Transverse colon (tissue), 4 donors: ENCODE measurements around the gene USP13. TPM values are rescaled to one million over a fixed set of nuclear protein-coding genes. Genes with fewer than 3 reads are reported as not detected.

Experiments
- DNase-seq: peaks from one replicate; pipeline ENCODE4 v3.0.0-alpha.2; 2019
- H3K27ac ChIP-seq, 4 donors: fragments of 200-600 bp; sonication (generic); 2 replicates each; pipeline ENCODE4 v1.5.1; 2016 to 2018; ENCODE audit warnings: inconsistent platforms in 4 of 4
- H3K27me3 ChIP-seq: fragments of 200-600 bp; sonication (generic); 2 replicates; pipeline ENCODE4 v1.5.1; 2017; ENCODE audit warnings: inconsistent platforms
- H3K36me3 ChIP-seq, 4 donors: fragments of 200-600 bp; sonication (generic); 2 replicates each; pipeline ENCODE4 v1.5.1; 2017 to 2019; ENCODE audit warnings: inconsistent platforms in 4 of 4
- H3K4me1 ChIP-seq, 4 donors: fragments of 200-600 bp; sonication (generic); 2 replicates each; pipeline ENCODE4 v1.5.1; 2017 to 2020; ENCODE audit warnings: inconsistent platforms in 4 of 4
- H3K4me3 ChIP-seq, 4 donors: fragments of 200-600 bp; sonication (generic); 1 replicate in 1 of 4; 2 replicates in 3 of 4; pipeline versions ENCODE4 v1.5.1 to v1.6.1; 2017 to 2019; ENCODE audit warnings: inconsistent platforms in 4 of 4
- H3K9me3 ChIP-seq, 2 donors: fragments of 200-600 bp; sonication (generic); 2 replicates each; pipeline ENCODE4 v1.5.1; 2017 to 2019; ENCODE audit warnings: inconsistent platforms in 2 of 2
- CTCF ChIP-seq, 5 experiments: fragments of 200-600 bp in 3 of 5; fragments of 450-650 bp in 2 of 5; sonication (generic) in 3 of 5; IDR thresholded peaks; 1 replicate in 2 of 5; 2 replicates in 3 of 5; pipeline ENCODE4 v1.5.1; 2016 to 2017; ENCODE audit warnings: antibody characterized with exemption in 5 of 5, inconsistent platforms in 3 of 5, mild to moderate bottlenecking in 2 of 5, moderate library complexity in 1 of 5
- EP300 ChIP-seq: sonication (generic); formaldehyde crosslinking; IDR thresholded peaks from one replicate; pipeline ENCODE4 v1.6.1; 2017; ENCODE audit warnings: antibody characterized with exemption, low read depth
- POLR2A ChIP-seq: fragments of 450-650 bp; IDR thresholded peaks from one replicate; pipeline ENCODE4 v1.6.1; 2016; ENCODE audit warnings: antibody characterized with exemption, mild to moderate bottlenecking, moderate library complexity
- POLR2AphosphoS5 ChIP-seq, 3 donors: sonication (generic); formaldehyde crosslinking; IDR thresholded peaks; one replicate each; pipeline ENCODE4 v1.6.1; 2016; ENCODE audit warnings: antibody characterized with exemption in 3 of 3
- WGBS, 2 donors: methylation state at CpG; one replicate each; pipeline ENCODE4 v1.1.5; 2018; ENCODE audit warnings: low coverage in 1 of 2; 5-methylcytosine and 5-hydroxymethylcytosine counted together
- in situ Hi-C, 4 donors: fragments of 200-750 bp; cut with MboI; loops; one replicate each; pipeline versions ENCODE4 v1.15.0 to v1.15.1; 2017; ENCODE audit warnings: low sequenced_read_pairs in 3 of 4, low pct_ligation_motif_present in 1 of 4, low pct_unique_long_range_greater_than_20kb in 1 of 4
- intact Hi-C: fragments of 100-400 bp; cut with DNase I; formaldehyde crosslinking; loops from one replicate; pipeline ENCODE4 v1.15.1; 2023; ENCODE audit warnings: low total_unique reads
- total RNA-seq, 4 donors: library from RNA; depleted of rRNA; stranded (reverse); fragments of >200 nt; gene quantifications; one replicate each; pipeline ENCODE4 v1.1.0, GENCODE V29; 2016

USP13 gene
- total RNA-seq, 4 donors from 2014 or later: 2.0 to 3.7 (median 2.7) TPM

GRCh38 chr3:179651687-179652446 is 973 bp upstream of the USP13 start:
- intact Hi-C loops: no loop called here
- WGBS, 2 donors: 45 to 51% methylated on average over 11 of the region's 11 CpGs
- H3K9me3 ChIP-seq: no peaks in the 10 kb centered on the region
- H3K27ac ChIP-seq: peak overlapping the region; percentile 90 to 95 (median 90)
- TF ChIP-seq EP300 (no peak), CTCF (IDR thresholded peaks at IDR 0.05) (no peak), POLR2A (no peak), POLR2AphosphoS5 (IDR thresholded peaks at IDR 0.05) (no peak)
- in situ Hi-C loops: no loop called here
- H3K27me3 ChIP-seq: no peaks in the 10 kb centered on the region
- peak overlapping the region in 3 of 4 donors; percentile 70 to 88 (median 76) for H3K4me3 ChIP-seq
- H3K4me1 ChIP-seq: peaks cover 6 to 12% (median 8%) of the 10 kb centered on the region in 4 donors
- no peaks in the 10 kb centered on the region for H3K36me3 ChIP-seq
- DNase-seq: no peak

- Histone ChIP-seq H3K4me1 (peaks cover 6 to 12% (median 8%) of the 10 kb centered on the region in 4 donors), H3K36me3 (no peaks in the 10 kb centered on the region), H3K27me3 (no peaks in the 10 kb centered on the region), H3K27ac (peak overlapping the region; percentile 90 to 95 (median 90)), H3K4me3 (peak overlapping the region; percentile 70 to 98 (median 82)), H3K9me3 (no peaks in the 10 kb centered on the region)
- intact Hi-C loops (no loop called here), in situ Hi-C loops (no loop called here)
- 0% methylated on average over 73 of the region's 77 CpGs; no CpG with 5 or more reads in 1 of the 2 donors for WGBS, 2 donors
- peak; percentile 20 for TF ChIP-seq POLR2A
- peak in 1 of 3 donors; percentile 8 for TF ChIP-seq POLR2AphosphoS5 (IDR thresholded peaks at IDR 0.05)
- no peak for TF ChIP-seq EP300
- TF ChIP-seq CTCF (IDR thresholded peaks at IDR 0.05): no peak
- DNase-seq: peak; percentile 68
Observed at GRCh38 chr3:179653096-179653797, 407 bp downstream of the USP13 start.

- 83 to 96% methylated on average over 2 of the region's 2 CpGs for WGBS, 2 donors
- Histone ChIP-seq H3K27me3 (no peaks in the 10 kb centered on the region), H3K4me3 (no peak overlapping the region), H3K9me3 (no peaks in the 10 kb centered on the region), H3K36me3 (no peaks in the 10 kb centered on the region), H3K4me1 (peaks cover 6 to 12% (median 8%) of the 10 kb centered on the region in 4 donors), H3K27ac (no peak overlapping the region)
- TF ChIP-seq POLR2AphosphoS5 (IDR thresholded peaks at IDR 0.05) (no peak), CTCF (IDR thresholded peaks at IDR 0.05) (no peak), EP300 (no peak), POLR2A (no peak)
- DNase-seq: no peak
- intact Hi-C loops (no loop called here), in situ Hi-C loops (no loop called here)
Observed at GRCh38 chr3:179655236-179655635, 2.4 kb downstream of the USP13 start.

GRCh38 chr3:179658606-179659005 is 5.8 kb downstream of the USP13 start:
- Histone ChIP-seq H3K4me1 (peaks cover 6 to 11% (median 8%) of the 10 kb centered on the region in 4 donors), H3K4me3 (no peak overlapping the region), H3K27ac (no peak overlapping the region), H3K36me3 (no peaks in the 10 kb centered on the region), H3K9me3 (no peaks in the 10 kb centered on the region), H3K27me3 (no peaks in the 10 kb centered on the region)
- no peak for DNase-seq
- in situ Hi-C loops: no loop called here
- intact Hi-C loops: no loop called here
- TF ChIP-seq EP300: no peak
- TF ChIP-seq CTCF (IDR thresholded peaks at IDR 0.05): no peak
- TF ChIP-seq POLR2A: no peak
- TF ChIP-seq POLR2AphosphoS5 (IDR thresholded peaks at IDR 0.05): no peak
- WGBS, 2 donors: 67 to 86% methylated on average over 1 to 2 of the region's 2 CpGs
